ENCODE data around the gene TRHDE. TPM values are rescaled to one million over a fixed set of nuclear protein-coding genes. Genes with fewer than 3 reads are reported as not detected.

Gene TRHDE
- total RNA-seq, 1 experiment from 2014 or later = 5.5 TPM

GRCh38 chr12:72296389-72296788 lies 24.2 kb downstream of the TRHDE start:
- Mint-ChIP-seq H3K27me3 (ENCODE audit: low read depth) (no peaks in the 10 kb centered on the region), H3K36me3 (no peaks in the 10 kb centered on the region), H3K9me3 (no peaks in the 10 kb centered on the region), H3K27ac (no peak overlapping the region), H3K4me1 (no peaks in the 10 kb centered on the region), H3K4me3 (no peak overlapping the region)
- ChIA-PET CTCF (no interaction called here), POLR2A (no interaction called here)
- ATAC-seq (no peak), DNase-seq (ENCODE audit: low spot score) (no peak)
- TF ChIP-seq JUN (CRISPR knock-in tag; IDR thresholded peaks at IDR 0.05) (no peak), SP1 (CRISPR knock-in tag; conservative IDR thresholded peaks at IDR 0.05) (no peak), JAZF1 (CRISPR knock-in tag; IDR thresholded peaks at IDR 0.05) (no peak), RELA (CRISPR knock-in tag; IDR thresholded peaks at IDR 0.05; ENCODE audit: borderline replicate concordance) (no peak), FOXK1 (CRISPR knock-in tag; IDR thresholded peaks at IDR 0.05) (no peak), AR (CRISPR knock-in tag; IDR thresholded peaks at IDR 0.05) (no peak), MAX (CRISPR knock-in tag; IDR thresholded peaks at IDR 0.05) (no peak), ETV6 (CRISPR knock-in tag; IDR thresholded peaks at IDR 0.05) (no peak), SMAD3 (CRISPR knock-in tag; IDR thresholded peaks at IDR 0.05; ENCODE audit: borderline replicate concordance) (no peak), ZMAT4 (CRISPR knock-in tag; IDR thresholded peaks at IDR 0.05) (no peak), TP53 (CRISPR knock-in tag; IDR thresholded peaks at IDR 0.05) (no peak), ZNF423 (CRISPR knock-in tag; IDR thresholded peaks at IDR 0.05) (no peak), NFYB (CRISPR knock-in tag; conservative IDR thresholded peaks at IDR 0.05; ENCODE audit: low read depth) (no peak), SMAD4 (CRISPR knock-in tag; IDR thresholded peaks at IDR 0.05) (no peak)

GRCh38 chr12:72297666-72298065 lies 25.5 kb downstream of the TRHDE start:
- ATAC-seq (no peak), DNase-seq (ENCODE audit: low spot score) (no peak)
- Mint-ChIP-seq H3K9me3 (no peaks in the 10 kb centered on the region), H3K4me3 (no peak overlapping the region), H3K4me1 (no peaks in the 10 kb centered on the region), H3K27ac (no peak overlapping the region), H3K27me3 (ENCODE audit: low read depth) (no peaks in the 10 kb centered on the region), H3K36me3 (no peaks in the 10 kb centered on the region)
- POLR2A ChIA-PET = no interaction called here
- CTCF ChIA-PET = interaction anchor here (1.2 kb wide), 1 partner anchor 281 kb away, joined by 3 read pairs; no protein-coding TSS in a partner anchor
- no peak for TF ChIP-seq MYBL2 (CRISPR knock-in tag; IDR thresholded peaks at IDR 0.05)
- no peak for TF ChIP-seq PRDM15 (CRISPR knock-in tag; IDR thresholded peaks at IDR 0.05)
- TF ChIP-seq ELF4 (CRISPR knock-in tag; IDR thresholded peaks at IDR 0.05; ENCODE audit: low read depth) = no peak
- no peak for TF ChIP-seq SP1 (CRISPR knock-in tag; conservative IDR thresholded peaks at IDR 0.05)
- TF ChIP-seq TEAD4 (CRISPR knock-in tag; IDR thresholded peaks at IDR 0.05) = no peak
- TF ChIP-seq GTF2I (CRISPR knock-in tag; conservative IDR thresholded peaks at IDR 0.05) = no peak
- TF ChIP-seq RELA (CRISPR knock-in tag; IDR thresholded peaks at IDR 0.05; ENCODE audit: borderline replicate concordance) = no peak
- TF ChIP-seq TEAD1 (CRISPR knock-in tag; IDR thresholded peaks at IDR 0.05) = no peak
- no peak for TF ChIP-seq ZNF425 (CRISPR knock-in tag; conservative IDR thresholded peaks at IDR 0.05)
- no peak for TF ChIP-seq ZBTB43 (CRISPR knock-in tag; IDR thresholded peaks at IDR 0.05)
- no peak for TF ChIP-seq FOXJ3 (CRISPR knock-in tag; IDR thresholded peaks at IDR 0.05; ENCODE audit: borderline replicate concordance)
- no peak for TF ChIP-seq IRF1 (CRISPR knock-in tag; IDR thresholded peaks at IDR 0.05)
- TF ChIP-seq RORB (CRISPR knock-in tag; IDR thresholded peaks at IDR 0.05) = no peak
